Activated CD8-positive, alpha-beta memory T cell treated with anti-CD3 and anti-CD28 coated beads, Interleukin-2, amount 50 U/mL, for 24 hours (primary cell): ENCODE data around the gene MYLK4.

Experiments used
- DNase-seq: peaks from one replicate; pipeline ENCODE4 v3.0.0-alpha.2; 2020; ENCODE audit errors: extremely low read depth

The MYLK4 gene

GRCh38 chr6:2706558-2706957 is 44.2 kb downstream of the MYLK4 start:
- DNase-seq = no peak

- no peak for DNase-seq
Observed at GRCh38 chr6:2705256-2705655, 45.5 kb downstream of the MYLK4 start.

- DNase-seq = no peak
Observed at GRCh38 chr6:2697291-2697690, 53.4 kb downstream of the MYLK4 start.

DNA sequence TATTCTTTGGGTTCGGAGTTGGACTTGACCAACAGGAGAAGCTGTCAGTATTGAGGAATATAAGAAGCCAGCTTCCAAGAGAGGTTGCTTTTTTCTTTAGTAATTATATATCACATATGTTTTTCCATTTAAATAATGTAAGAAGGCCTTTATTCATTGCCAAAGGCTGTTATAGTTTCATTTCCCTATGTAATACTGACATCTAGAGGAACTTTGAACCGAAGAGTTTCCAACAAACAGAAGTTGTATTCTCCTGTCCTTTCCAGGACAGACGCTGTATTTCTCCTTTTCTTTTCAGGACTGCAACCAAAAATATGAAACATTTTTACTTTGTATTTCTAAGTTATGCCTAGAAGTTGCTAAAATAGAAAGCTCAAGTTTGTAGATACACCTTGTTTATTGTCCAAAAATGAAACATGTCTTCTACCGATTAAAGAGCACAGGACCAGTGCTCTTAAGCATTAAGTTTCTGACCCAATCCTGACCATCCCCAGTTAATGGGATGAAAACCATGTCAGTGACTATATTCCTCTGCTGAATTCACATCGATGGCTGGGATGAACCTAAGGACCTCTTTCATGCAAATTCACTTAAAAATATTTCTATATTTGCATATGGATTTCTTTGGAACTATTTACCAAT is 55.1 kb downstream of the MYLK4 start:
- no peak for DNase-seq

GRCh38 chr6:2693231-2693630 is 57.5 kb downstream of the MYLK4 start:
- DNase-seq = no peak

GRCh38 chr6:2688401-2689064 is 62.2 kb downstream of the MYLK4 start:
- DNase-seq = no peak

DNA sequence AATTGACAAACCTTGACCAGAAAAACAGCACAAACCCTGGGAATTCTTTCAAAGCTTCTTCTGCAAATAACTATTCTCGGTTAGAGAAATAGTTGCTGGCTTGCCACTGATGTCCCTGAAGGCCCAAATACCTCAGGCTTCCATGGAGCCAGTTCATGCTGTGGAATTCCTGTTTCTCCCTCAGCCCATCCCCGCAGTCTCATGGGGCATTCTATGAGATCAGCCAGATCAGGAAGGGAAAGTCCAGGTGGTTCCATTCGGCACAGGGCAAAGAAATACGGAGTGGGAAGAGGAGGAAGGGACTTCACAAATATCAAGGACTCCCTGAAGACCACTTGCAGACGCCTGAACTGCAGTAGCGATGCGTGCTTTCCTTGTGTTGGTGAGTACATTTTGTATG is 63.3 kb downstream of the MYLK4 start:
- DNase-seq = no peak

GRCh38 chr6:2686515-2686914 is 64.2 kb downstream of the MYLK4 start:
- DNase-seq = no peak

DNA sequence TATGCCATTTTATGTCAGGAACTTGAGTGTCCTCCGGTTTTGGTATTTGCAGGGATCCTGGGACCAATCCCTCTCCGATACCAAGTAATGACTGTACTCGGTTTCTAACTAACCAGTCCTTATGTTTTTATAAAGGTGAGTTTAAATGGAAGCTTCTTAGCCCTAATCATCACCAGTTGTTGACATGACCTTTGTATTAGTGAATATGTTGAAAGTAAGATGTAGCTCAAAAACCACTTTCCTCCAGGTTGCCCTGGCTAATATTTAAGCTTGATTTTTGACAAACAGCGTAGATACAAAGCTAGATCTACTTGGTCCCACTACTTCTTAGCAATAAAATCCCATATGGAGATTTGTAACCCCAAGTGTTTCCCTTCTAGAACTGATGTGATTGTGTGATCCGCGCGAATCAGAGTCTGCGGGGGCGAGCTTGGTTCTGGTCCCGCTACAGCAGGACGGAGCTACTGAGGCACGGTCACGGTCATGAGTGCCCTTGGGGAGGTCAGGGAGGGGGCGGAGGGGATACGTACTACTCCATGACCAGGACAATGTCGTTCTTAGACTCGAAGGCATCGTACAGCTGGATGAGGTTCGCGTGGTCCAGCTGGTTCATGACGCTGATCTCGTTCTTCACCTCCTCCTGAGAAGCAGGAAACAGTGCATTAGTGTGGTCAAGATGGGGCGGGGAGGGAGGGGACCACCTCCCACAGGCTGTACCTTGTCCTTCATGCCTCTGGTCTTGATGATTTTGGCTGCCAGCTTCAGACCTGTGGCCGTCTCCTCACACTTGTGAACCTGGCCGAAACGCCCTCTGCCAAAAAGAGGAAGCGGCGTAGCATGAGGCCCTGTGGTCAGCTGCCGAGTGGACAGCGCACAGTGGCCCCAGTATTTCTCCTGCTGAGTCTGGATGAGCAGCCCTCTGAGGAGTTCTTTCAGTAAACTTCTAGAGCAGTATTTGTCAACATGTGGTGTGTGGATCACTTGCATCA is 65.7 kb downstream of the MYLK4 start:
- no peak for DNase-seq

GRCh38 chr6:2684103-2684749 is 66.5 kb downstream of the MYLK4 start:
- no peak for DNase-seq

GRCh38 chr6:2680264-2680922 is 70.3 kb downstream of the MYLK4 start:
- no peak for DNase-seq

DNA sequence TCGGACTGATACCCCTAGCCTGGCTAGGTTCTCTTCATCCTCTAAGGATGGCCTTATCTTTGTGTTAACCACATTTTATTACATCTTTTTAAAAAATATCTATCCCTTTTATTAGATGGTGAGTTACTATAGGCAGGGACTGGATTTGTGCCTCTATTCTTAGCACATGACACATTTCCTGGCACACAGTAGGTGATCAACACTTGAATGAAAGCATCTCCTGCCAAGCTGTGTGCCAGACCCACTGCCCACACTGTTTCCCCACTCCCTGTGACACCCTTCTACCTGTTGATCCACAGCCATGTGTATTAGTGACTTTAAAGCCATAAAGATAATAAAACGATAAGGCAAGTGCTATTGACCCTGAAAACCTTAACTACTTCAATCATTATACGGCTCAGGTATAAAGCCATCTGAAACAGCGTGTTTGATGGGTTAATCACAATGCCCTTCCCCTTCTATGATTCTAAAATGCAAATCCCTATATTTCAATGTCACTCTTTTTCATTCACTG is 73.6 kb downstream of the MYLK4 start:
- DNase-seq = no peak

GRCh38 chr6:2676048-2676447 is 74.7 kb downstream of the MYLK4 start:
- DNase-seq = no peak

DNA sequence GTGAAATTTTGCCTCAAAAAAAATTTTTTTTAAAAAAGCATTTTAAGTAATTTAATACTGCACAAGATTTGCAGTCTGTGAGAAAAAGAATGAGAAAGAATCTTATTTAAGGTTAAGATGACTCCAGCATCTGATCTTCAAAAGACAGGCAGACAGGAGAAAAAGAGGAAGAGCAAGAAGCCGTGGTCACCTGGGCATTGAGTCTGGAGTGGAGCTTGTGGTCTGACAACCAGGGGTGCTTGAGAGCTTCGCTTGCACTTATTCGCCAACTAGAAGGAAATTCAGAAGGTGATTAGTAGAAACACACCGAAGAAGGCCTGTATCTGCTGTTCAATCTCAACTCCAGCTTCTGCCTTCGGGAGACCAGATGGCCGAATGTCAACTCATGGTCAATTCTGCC is 75.9 kb downstream of the MYLK4 start:
- no peak for DNase-seq

DNA sequence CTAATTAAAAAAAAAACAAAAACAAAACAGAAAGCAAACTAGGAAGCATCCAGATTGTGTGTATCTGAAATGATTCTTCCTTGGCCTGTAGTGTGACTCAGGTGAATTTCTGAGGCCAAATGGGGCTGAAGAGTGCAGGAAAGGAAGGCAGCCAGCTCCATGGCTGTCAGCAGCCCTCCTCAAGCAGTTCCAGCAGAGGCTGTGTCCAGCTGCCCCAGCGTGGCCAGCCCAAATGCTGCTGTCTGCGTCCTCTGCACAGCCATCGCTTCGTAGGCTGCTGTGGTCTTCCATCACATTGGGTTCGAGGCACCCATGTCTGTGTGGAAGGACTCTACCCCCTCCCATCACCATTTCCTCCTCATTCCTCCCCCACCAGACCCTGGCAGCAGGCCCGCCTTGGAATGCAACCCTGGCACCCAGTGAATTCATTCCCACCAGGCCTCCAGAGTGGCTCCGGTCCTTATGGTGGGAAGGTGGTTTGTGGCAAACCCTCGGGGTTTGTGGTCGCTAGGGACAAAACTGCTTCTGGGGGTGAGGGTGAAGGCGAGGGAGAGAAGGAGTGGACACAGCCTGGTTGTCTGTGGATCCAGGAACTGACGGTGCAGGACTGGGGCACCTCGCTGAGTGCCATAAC is 81.5 kb downstream of the MYLK4 start:
- DNase-seq = no peak

GRCh38 chr6:2667617-2668016 is 83.1 kb downstream of the MYLK4 start:
- DNase-seq = no peak

GRCh38 chr6:2666906-2667575 is 83.7 kb downstream of the MYLK4 start:
- no peak for DNase-seq

DNA sequence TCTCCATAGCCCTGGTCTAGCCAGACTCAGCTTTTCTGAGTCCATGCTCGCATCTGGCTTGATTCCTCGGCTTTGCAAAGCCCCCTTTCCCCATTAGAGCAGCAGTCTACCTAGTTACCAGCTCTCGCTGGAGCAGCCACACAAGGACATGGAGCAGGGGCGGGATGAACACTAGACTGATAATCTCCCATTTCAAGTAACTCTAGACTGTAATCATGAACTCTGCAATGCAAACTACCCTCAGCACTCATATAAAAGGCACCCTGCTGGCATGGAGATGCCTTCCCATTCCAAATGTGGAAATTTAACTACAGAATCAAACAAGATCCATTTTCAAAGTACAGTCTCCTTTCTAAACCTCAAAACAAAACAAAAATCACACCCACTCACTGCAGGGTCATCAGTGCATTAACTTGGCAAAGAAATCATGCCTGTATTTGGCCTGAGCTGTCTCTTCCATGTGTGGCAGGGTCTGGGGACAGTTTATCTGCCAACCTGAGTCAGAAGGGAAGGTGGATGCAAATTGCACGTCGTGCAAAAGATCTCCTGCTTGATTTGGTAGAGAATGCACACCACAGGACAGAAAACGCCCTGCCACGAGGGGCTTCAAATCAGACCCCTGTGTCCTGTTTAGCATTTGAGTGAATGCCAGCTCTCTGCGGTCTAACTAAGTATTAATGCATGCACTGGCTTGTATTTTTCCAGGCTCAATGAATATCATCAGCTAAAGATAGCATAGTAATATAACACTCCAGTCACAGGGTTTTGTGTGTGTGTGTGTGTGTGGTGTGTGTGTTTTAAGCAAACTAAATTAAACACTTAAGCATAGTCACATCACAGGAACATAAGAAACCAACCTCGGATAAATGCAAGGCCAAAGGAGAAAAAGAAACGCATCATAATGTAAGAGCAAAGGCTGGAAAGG is 85.3 kb downstream of the MYLK4 start:
- no peak for DNase-seq

- no peak for DNase-seq
Observed at GRCh38 chr6:2663123-2663522, 87.6 kb downstream of the MYLK4 start.
